HEK293 (cell line): ENCODE results near the gene ARL5A.

ENCODE experiments used
- CTCF ChIP-seq: fragments of 450-650 bp; formaldehyde crosslinking; IDR thresholded peaks from 2 replicates; pipeline ENCODE4 v1.5.1; 2016; ENCODE audit warnings: missing biosample characterization, missing genetic modification characterization
- KLF1 ChIP-seq: fragments of 450-650 bp; formaldehyde crosslinking; IDR thresholded peaks from 2 replicates; pipeline ENCODE4 v1.5.1; 2016; ENCODE audit warnings: missing biosample characterization, missing genetic modification characterization
- KLF8 ChIP-seq: fragments of 450-650 bp; formaldehyde crosslinking; IDR thresholded peaks from 2 replicates; pipeline ENCODE4 v1.5.1; 2016; ENCODE audit warnings: missing biosample characterization, missing genetic modification characterization
- REST ChIP-seq: fragments of 450-650 bp; formaldehyde crosslinking; IDR thresholded peaks from 2 replicates; pipeline ENCODE4 v1.5.1; 2016; ENCODE audit warnings: missing biosample characterization, missing genetic modification characterization
- YY1 ChIP-seq: fragments of 450-650 bp; formaldehyde crosslinking; IDR thresholded peaks from 2 replicates; pipeline ENCODE4 v1.5.1; 2018; ENCODE audit warnings: missing biosample characterization, missing genetic modification characterization
- ZBTB21 ChIP-seq: fragments of 450-650 bp; formaldehyde crosslinking; IDR thresholded peaks from 2 replicates; pipeline ENCODE4 v1.5.1; 2017; ENCODE audit warnings: missing biosample characterization, missing genetic modification characterization
- ZNF140 ChIP-seq: fragments of 450-650 bp; formaldehyde crosslinking; IDR thresholded peaks from 2 replicates; pipeline ENCODE4 v1.5.1; 2016; ENCODE audit warnings: missing biosample characterization, missing genetic modification characterization
- ZNF239 ChIP-seq: fragments of 450-650 bp; formaldehyde crosslinking; IDR thresholded peaks from 2 replicates; pipeline ENCODE4 v1.5.1; 2016; ENCODE audit warnings: missing biosample characterization, missing genetic modification characterization
- ZNF37A ChIP-seq: fragments of 450-650 bp; IDR thresholded peaks from 2 replicates; pipeline ENCODE4 v1.5.1; 2018; ENCODE audit warnings: missing biosample characterization, missing genetic modification characterization
- ZNF473 ChIP-seq: fragments of 450-650 bp; formaldehyde crosslinking; IDR thresholded peaks from 2 replicates; pipeline ENCODE4 v1.5.1; 2017; ENCODE audit warnings: missing biosample characterization, missing genetic modification characterization
- ZNF518A ChIP-seq: fragments of 450-650 bp; formaldehyde crosslinking; conservative IDR thresholded peaks from 2 replicates; pipeline ENCODE4 v1.5.1; 2016; ENCODE audit warnings: low read depth, missing biosample characterization, missing genetic modification characterization
- ZNF561 ChIP-seq: fragments of 450-650 bp; IDR thresholded peaks from 2 replicates; pipeline ENCODE4 v1.5.1; 2018; ENCODE audit warnings: missing biosample characterization, missing genetic modification characterization, borderline replicate concordance
- ZNF639 ChIP-seq: fragments of 450-650 bp; formaldehyde crosslinking; IDR thresholded peaks from 2 replicates; pipeline ENCODE4 v1.5.1; 2016; ENCODE audit warnings: missing biosample characterization, missing genetic modification characterization

GRCh38 chr2:151789055-151789834 is 39.0 kb downstream of the ARL5A start:
- TF ChIP-seq CTCF (tag by site-specific recombination) = no peak
- no peak for TF ChIP-seq ZNF473
- TF ChIP-seq ZBTB21 = no peak
- TF ChIP-seq ZNF37A (tag by site-specific recombination) = no peak
- TF ChIP-seq YY1 = no peak
- no peak for TF ChIP-seq ZNF239 (tag by site-specific recombination)
- TF ChIP-seq ZNF140 (tag by site-specific recombination) = peak; percentile 67; the same call in 1 of the 2 replicates
- TF ChIP-seq ZNF561 (tag by site-specific recombination) = no peak
- no peak for TF ChIP-seq KLF1 (tag by site-specific recombination)
- TF ChIP-seq KLF8 (tag by site-specific recombination) = no peak
- TF ChIP-seq ZNF639 (tag by site-specific recombination) = no peak
- TF ChIP-seq ZNF518A = peak; percentile 80
- TF ChIP-seq REST (tag by site-specific recombination) = peak; percentile 30; the same call in 1 of the 2 replicates
